Amniotic epithelial cell (primary cell): ENCODE data around the gene THOP1.
A peak's percentile ranks its signal among the peaks of the same experiment; 100 is the strongest.

Experiments used
- DNase-seq: peaks from one replicate; pipeline ENCODE4 v3.0.0-alpha.2; 2010; ENCODE audit warnings: low read depth

THOP1 gene

DNA sequence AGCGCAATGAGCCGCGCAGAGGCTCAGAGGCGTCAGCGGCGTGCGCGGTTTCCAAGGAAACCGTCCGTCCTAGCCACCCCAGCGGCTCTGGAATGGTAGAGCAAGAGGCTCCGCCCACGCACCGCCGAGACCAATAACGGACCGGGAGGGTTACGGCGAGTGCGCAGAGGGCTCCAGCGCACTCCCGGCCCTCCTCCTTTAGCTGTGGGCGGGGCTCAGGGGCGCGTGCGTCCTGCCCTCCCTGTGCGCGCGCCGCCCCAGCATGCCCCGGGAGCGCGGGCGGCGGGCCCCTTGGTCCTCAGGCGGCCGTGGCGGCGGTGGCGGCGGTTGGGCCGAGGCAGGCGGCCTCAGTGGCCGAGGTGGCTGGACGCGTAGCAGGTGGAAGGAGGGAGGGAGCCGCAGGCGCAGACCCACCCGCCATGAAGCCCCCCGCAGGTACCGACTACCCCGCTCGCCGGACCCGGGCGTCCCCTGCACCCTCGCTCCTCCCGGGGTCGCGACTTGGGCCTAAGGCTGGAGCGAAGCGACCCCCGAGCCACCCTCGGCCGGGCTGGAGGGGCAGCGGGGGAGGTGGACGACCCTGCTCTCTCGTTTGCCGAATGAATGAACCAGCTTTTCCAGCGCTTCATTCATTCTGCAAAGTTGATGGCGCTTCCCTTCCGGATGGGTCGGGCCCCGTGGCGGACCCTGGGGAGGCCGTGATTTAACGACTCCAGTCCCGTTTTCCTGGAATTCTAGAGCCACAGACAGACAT lies at the start of gene THOP1:
THOP1 (plus strand) TSS at position 260 of the 754 bp plus-strand sequence; CDS start at position 420, 160 bp downstream.
- peak; percentile 98 for DNase-seq

DNA sequence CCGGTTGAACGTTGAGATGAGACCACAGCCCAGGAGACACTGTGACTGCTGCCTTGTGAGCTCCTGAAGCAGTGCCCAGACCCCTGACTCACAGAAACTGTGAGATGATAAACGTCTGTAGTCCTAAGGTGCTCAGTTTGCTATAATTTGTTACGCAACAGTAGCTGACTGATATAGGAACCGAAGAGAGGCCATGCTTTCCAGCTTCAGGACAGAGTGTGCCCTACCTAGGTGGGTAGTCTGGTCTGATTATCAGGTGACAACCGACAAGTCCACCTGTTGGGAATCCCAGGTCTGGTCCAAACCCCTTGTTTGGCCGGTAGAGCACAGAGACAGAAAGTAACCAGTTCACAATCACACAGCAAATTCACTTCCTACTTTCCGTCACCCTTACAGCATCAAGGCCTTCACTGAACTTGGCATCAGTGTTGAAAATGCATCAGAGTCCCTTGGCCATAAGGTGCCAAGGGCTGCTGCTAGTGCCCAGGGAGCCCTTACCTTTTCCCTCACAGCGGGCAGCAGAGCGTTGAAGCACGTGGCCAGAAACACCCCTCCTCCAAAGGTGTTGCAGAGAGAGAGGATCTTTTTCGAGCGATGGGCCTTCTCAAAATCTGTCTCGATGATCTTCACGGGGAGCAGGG lies 48.6 kb upstream of the THOP1 start:
- DNase-seq: no peak

DNA sequence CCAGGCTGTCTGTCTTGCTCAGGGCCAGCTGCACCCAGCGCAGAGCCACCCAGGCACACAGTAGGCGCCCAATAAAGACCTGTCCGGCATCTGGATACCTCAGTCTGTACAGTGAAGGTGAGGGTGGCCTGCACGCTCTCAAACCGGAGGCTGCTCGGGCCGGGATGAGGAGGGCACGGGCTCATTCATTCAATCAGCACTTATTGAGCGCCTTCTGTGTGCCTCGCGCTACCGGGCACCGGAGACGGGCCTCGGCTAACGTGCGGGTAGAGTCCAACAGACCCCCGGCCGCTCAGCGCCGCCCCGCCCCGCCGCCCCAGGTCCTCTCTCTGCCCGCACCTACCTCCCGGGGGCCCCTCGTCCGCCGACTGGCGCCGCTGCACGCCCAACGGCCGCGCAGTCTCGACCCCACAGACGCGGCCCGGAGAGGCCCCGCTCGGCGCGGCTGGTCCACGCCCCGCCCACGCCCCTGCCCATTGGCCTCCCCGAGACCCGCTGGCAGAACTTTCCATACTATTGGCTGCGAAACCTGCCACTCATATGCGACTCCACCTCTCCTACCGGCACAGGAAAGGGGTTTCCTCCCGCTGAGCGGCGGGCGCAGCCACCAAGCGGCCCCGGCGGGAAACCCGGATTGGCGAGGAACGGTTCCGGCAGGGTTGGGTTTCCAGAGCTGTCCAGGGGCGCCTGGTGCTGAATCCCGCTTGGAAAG lies 45.5 kb upstream of the THOP1 start, which contains the start of gene SLC39A3:
SLC39A3 (minus strand) TSS at position 416 of the 712 bp plus-strand sequence. CDS start 2,760 bp downstream, outside the sequence.
- DNase-seq: peak; percentile 98

- no peak for DNase-seq
Observed at GRCh38 chr19:2740314-2740656, 45.0 kb upstream of the THOP1 start.

GRCh38 chr19:2743099-2743498 lies 42.2 kb upstream of the THOP1 start:
- no peak for DNase-seq

- no peak for DNase-seq
Observed at GRCh38 chr19:2744113-2744512, 41.2 kb upstream of the THOP1 start.

- DNase-seq: no peak
Observed at GRCh38 chr19:2747349-2747748, 38.0 kb upstream of the THOP1 start.

GRCh38 chr19:2750808-2751437 lies 34.4 kb upstream of the THOP1 start:
- no peak for DNase-seq

DNA sequence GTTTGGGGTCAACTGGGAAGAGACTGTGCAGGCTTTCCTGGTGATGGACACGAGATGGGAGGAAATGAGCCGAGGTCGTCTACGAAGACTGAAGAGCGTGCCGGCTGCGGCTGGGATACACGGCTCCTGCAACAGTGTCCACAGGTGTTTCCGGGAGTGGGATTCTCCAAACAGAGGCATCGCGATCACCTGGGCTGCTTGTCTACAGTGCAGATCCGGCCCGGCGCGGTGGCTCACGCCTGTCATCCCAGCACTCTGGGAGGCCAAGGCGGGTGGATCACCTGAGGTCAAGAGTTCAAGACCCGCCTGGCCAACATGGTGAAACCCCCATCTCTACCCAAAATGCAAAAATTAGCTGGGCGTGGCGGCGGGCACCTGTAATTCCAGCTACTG lies 33.9 kb upstream of the THOP1 start:
- no peak for DNase-seq

- DNase-seq: no peak
Observed at GRCh38 chr19:2754659-2755447, 30.4 kb upstream of the THOP1 start.

DNA sequence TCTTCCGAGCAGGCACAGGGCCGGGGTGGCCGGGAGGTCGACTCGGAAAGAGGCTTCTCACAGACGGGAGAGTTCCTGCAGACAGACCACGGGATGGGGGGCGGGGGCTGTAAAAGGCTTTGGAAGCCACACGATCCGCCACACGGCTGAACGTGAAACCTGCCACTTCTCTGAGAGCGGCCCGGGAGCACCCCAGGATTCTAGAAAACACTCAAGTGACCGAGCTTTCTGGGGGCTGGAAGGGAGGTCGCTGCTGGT lies 29.9 kb upstream of the THOP1 start:
- DNase-seq: no peak

DNA sequence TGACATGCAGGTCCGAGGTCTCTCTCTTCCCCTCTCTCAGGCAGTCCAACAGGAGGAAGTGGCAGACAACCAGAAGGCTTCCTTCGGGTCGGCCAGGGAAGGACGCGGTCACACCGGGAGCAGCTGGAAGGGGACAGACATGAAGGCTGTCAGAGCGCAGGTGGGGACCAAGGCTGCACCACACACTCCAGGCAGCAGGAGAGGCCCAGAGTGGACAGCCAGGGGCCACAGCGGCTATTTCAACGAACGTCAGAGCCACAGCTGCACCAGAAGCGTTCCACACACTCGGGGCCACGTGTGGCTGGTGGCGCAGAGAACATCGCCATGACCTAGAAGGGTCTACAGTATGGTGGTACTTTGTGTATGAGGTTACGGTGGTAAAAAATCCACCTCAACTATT lies 29.5 kb upstream of the THOP1 start:
- DNase-seq: no peak

DNA sequence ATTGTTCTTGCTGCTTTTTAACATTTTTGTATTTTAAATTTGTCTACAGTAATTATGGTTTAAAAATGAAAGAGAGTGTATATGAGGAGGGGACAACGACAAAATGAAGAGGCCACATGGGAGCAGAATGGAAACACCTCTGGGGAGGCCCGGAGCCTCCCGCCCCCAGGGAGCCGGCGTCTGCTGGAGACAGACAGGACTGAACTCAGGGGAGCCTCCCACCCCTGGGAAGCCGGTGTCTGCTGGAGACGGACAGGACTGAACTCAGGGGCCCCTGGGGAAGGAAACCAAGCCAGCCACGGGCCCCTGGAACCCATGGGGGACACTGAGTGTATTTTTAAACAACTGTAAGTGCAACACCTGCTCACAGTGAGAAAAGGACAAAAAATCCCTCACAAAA lies 28.8 kb upstream of the THOP1 start:
- no peak for DNase-seq

DNA sequence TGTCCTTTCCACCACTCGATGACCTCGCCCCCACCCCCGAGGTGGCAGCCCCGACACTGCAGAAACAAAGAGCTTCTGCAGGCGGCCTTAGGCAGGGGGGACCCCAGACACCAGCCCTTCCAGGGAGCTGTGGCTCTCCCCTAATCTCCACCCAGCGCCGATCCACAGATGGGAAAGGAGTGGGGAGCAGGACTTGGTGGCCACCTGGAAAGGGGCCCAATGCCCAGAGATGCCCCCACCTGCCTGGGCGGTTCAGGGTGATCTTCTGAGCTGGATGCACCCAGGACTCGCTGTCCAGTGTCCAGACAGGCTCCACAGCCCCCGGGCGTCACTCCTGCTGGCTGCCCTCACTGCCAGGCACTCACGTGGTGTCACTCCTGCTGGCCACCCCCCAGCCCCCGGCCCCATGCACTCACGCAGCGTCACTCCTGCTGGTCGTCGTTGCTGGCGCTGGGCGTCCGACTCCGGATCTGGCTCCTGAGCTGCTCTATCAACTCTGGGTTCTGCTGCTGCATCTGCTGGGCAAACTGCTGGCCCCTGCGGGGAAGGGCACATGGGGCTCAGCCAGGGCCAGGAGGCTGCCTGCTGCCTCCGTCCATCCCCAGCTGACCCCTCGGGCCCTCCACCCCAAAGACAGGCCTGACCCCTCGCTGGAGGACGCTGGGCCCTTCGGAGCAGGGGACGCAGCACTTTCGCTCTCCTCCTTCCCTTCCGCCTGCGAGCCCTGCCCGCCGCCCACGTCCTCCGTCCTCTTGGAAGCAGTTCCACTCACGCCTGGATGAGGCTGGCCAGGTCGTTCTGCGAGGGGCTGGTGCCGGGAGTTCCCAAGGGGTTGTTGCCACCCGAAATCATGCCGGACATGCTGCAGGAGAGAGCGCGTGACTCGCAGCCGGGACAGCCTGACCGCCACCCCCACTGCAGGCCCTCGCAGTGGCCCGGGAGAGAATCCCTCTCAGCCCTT lies 28.1 kb upstream of the THOP1 start:
- DNase-seq: no peak

GRCh38 chr19:2758601-2759313 lies 26.5 kb upstream of the THOP1 start:
- no peak for DNase-seq

DNA sequence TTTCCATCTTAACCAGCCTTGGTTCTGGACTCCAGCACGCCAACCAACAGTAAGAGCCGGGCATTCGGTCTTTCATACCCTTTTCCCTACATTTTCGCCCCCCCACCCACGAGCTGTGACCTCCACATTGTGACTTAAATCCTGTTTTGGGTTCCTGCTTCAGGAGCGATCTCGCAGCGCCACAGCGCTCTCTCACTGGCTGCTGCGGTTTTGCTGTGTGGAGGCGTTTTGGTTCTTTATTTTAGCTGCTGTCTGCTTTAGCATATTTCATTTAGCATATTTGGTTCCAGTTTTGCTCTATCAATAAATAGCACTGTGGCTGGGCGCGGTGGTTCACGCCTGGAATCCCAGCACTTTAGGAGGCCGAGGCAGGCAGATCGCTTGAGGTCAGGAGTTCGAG lies 25.9 kb upstream of the THOP1 start:
- no peak for DNase-seq

GRCh38 chr19:2759965-2760364 lies 25.3 kb upstream of the THOP1 start:
- DNase-seq: no peak

- DNase-seq: no peak
Observed at GRCh38 chr19:2761309-2761677, 24.0 kb upstream of the THOP1 start.

DNA sequence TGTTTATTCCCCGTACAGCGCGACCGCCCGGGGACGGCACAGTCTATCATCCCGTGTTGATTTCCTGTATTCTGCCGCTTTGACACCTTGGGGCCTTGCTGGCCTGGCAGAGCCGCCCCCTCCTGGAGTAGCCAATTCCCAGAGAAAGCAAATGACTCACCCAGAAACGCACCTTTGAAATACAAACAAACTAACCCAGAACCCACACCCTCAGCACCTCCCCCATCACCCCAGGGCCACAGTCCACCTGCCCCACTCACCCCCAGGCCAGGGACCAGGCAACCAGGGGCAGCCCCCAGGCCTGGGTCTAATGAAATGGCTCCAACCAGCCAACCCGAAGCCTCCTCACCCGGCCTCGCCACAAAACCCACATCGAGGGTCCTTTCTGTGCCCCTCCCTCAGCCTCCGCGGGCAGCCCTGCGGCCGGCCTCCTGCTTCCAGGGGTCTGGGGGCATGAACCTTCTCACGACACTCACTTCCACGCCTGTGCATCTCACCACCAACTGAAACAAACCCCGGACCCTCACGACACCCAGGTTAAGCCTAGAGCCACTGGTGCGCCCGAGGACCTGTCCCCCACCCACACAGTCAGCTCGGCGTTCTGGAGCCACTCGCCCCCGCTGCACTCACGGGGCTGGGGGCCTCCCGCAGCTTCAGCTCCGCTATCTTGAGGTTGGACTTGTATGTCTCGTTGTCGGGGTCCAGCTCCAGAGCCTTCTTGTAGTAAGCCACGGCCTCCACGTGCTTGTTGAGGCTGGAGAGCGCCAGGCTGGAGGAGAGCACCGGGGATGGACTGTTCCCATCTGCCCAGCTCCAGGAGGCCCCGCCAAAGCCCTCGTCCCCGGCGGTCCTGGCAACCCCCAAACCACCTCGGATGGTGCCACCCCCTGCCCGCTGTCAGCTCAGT lies 23.2 kb upstream of the THOP1 start:
- DNase-seq: no peak
